Mucosa of rectum (tissue), 2 donors: ENCODE measurements around the gene CDH13.

Source experiments
- H3K27ac ChIP-seq, 2 donors: one replicate each; pipeline ENCODE4 v1.7.0; 2013; ENCODE audit warnings: inconsistent platforms in 2 of 2, low read depth in 2 of 2, low read length in 2 of 2
- H3K27me3 ChIP-seq, 2 donors: one replicate each; pipeline ENCODE4 v1.7.0; 2013; ENCODE audit warnings: low read length in 2 of 2; ENCODE audit not compliant: control insufficient read depth in 2 of 2, insufficient read depth in 2 of 2
- H3K36me3 ChIP-seq, 2 donors: one replicate each; pipeline ENCODE4 v1.7.0; 2013; ENCODE audit warnings: low read length in 2 of 2; ENCODE audit not compliant: control insufficient read depth in 2 of 2, insufficient read depth in 2 of 2
- H3K4me1 ChIP-seq, 2 donors: one replicate each; pipeline ENCODE4 v1.7.0; 2013; ENCODE audit warnings: low read length in 2 of 2, mild to moderate bottlenecking in 1 of 2; ENCODE audit not compliant: control insufficient read depth in 2 of 2, insufficient read depth in 2 of 2
- H3K4me3 ChIP-seq, 2 donors: one replicate each; pipeline ENCODE4 v1.7.0; 2013; ENCODE audit warnings: low read length in 2 of 2
- H3K9ac ChIP-seq, 2 donors: one replicate each; pipeline ENCODE4 v1.7.0; 2013; ENCODE audit warnings: low read length in 2 of 2, low read depth in 1 of 2, mild to moderate bottlenecking in 1 of 2
- H3K9me3 ChIP-seq, 2 donors: one replicate each; pipeline ENCODE4 v1.7.0; 2013; ENCODE audit warnings: low read length in 2 of 2; ENCODE audit not compliant: control insufficient read depth in 2 of 2
- donor health status: healthy.
- donor health status: Normal muscosa, but diverticular disease.

The CDH13 gene

GRCh38 chr16:83513008-83513755 lies 886.4 kb downstream of the CDH13 start:
- Histone ChIP-seq H3K27me3 (no peaks in the 10 kb centered on the region), H3K27ac (no peak overlapping the region), H3K9me3 (no peaks in the 10 kb centered on the region), H3K4me1 (no peaks in the 10 kb centered on the region), H3K9ac (no peak overlapping the region), H3K4me3 (no peak overlapping the region), H3K36me3 (no peaks in the 10 kb centered on the region)

GRCh38 chr16:83515395-83515794 lies 888.6 kb downstream of the CDH13 start:
- no peaks in the 10 kb centered on the region for H3K9me3 ChIP-seq
- no peak overlapping the region for H3K9ac ChIP-seq
- H3K27ac ChIP-seq, result no peak overlapping the region
- H3K27me3 ChIP-seq, result no peaks in the 10 kb centered on the region
- no peaks in the 10 kb centered on the region for H3K4me1 ChIP-seq
- H3K36me3 ChIP-seq, result no peaks in the 10 kb centered on the region
- H3K4me3 ChIP-seq, result no peak overlapping the region

GRCh38 chr16:83516931-83517330 lies 890.2 kb downstream of the CDH13 start:
- Histone ChIP-seq H3K36me3 (no peaks in the 10 kb centered on the region), H3K4me3 (no peak overlapping the region), H3K27ac (no peak overlapping the region), H3K9me3 (no peaks in the 10 kb centered on the region), H3K9ac (no peak overlapping the region), H3K4me1 (no peaks in the 10 kb centered on the region), H3K27me3 (no peaks in the 10 kb centered on the region)

DNA sequence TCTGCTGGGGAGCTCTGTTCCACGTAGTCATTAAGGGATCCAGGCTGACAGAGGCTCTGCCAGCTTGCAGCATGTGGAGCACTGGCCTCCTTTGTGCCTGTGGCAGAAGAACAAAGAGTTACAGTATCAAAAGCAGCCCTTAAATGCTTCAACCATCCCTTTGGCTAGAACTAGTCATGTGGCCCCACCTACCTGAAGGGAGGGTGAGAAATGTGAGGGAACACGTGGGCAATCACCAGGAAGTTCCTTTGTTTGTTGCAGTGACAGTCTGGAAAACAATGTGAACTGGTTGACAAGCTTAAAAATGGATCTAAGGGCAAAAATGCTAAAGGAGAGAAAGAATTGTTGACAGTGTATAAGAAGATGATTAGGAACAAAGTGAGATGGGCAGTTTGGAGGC lies 890.6 kb downstream of the CDH13 start:
- no peaks in the 10 kb centered on the region for H3K27me3 ChIP-seq
- no peaks in the 10 kb centered on the region for H3K9me3 ChIP-seq
- H3K27ac ChIP-seq, result no peak overlapping the region
- H3K4me3 ChIP-seq, result no peak overlapping the region
- H3K4me1 ChIP-seq, result no peaks in the 10 kb centered on the region
- no peaks in the 10 kb centered on the region for H3K36me3 ChIP-seq
- no peak overlapping the region for H3K9ac ChIP-seq

DNA sequence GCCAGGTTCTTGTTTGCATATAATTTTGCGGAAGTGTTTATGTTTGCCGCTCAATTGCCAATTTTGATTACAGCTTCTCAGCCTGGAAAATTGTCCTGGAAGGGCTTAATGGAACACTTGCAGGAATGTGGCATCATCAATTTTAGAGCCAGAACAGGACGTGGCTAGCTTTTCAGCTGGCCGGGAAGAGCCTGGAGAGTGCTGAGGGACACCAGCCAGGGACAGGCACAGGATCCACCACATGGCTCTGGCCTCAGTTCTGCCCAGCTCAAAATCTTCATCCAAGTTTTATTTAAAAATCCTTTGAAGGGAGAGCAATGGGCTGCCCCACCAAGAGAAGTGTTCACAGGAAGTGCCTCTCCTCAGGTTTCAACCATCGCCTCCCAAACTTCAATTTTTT lies 893.8 kb downstream of the CDH13 start:
- Histone ChIP-seq H3K36me3 (no peaks in the 10 kb centered on the region), H3K9me3 (no peaks in the 10 kb centered on the region), H3K9ac (no peak overlapping the region), H3K27me3 (no peaks in the 10 kb centered on the region), H3K4me3 (no peak overlapping the region), H3K27ac (no peak overlapping the region), H3K4me1 (no peaks in the 10 kb centered on the region)

DNA sequence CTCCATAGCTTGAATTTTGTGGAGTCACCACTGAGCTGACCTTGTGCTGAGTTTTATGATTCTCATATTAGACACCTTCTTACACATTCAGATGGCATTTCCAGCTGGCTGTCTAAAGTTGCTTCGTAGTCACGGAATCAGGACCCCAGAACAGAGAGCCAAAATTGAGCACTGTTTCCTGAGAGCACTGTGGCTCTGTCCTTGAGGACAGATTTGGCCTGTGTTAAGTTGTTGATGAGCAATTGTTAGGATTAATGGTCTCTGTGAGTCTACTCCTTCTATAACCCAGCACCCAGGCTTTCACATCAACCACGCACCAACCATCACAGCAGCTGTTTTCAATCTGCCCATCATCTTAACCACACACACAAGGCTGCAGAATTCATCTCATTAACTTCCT lies 903.5 kb downstream of the CDH13 start:
- no peak overlapping the region for H3K9ac ChIP-seq
- no peaks in the 10 kb centered on the region for H3K36me3 ChIP-seq
- H3K9me3 ChIP-seq, result no peaks in the 10 kb centered on the region
- H3K27ac ChIP-seq, result no peak overlapping the region
- no peaks in the 10 kb centered on the region for H3K4me1 ChIP-seq
- no peak overlapping the region for H3K4me3 ChIP-seq
- no peaks in the 10 kb centered on the region for H3K27me3 ChIP-seq

- H3K36me3 ChIP-seq, result no peaks in the 10 kb centered on the region
- no peaks in the 10 kb centered on the region for H3K4me1 ChIP-seq
- no peaks in the 10 kb centered on the region for H3K27me3 ChIP-seq
- no peak overlapping the region for H3K4me3 ChIP-seq
- no peak overlapping the region for H3K27ac ChIP-seq
- no peaks in the 10 kb centered on the region for H3K9me3 ChIP-seq
- H3K9ac ChIP-seq, result no peak overlapping the region
Observed at GRCh38 chr16:83532634-83533033, 905.9 kb downstream of the CDH13 start.

- H3K36me3 ChIP-seq, result no peaks in the 10 kb centered on the region
- no peak overlapping the region for H3K4me3 ChIP-seq
- H3K9me3 ChIP-seq, result no peaks in the 10 kb centered on the region
- no peak overlapping the region for H3K27ac ChIP-seq
- H3K27me3 ChIP-seq, result no peaks in the 10 kb centered on the region
- no peaks in the 10 kb centered on the region for H3K4me1 ChIP-seq
- H3K9ac ChIP-seq, result no peak overlapping the region
Observed at GRCh38 chr16:83533193-83533592, 906.4 kb downstream of the CDH13 start.

GRCh38 chr16:83538707-83539106 lies 911.9 kb downstream of the CDH13 start:
- Histone ChIP-seq H3K27ac (no peak overlapping the region), H3K9me3 (no peaks in the 10 kb centered on the region)

GRCh38 chr16:83539736-83540490 lies 913.1 kb downstream of the CDH13 start:
- no peaks in the 10 kb centered on the region for H3K27me3 ChIP-seq
- H3K36me3 ChIP-seq, result no peaks in the 10 kb centered on the region
- H3K4me3 ChIP-seq, result no peak overlapping the region
- H3K27ac ChIP-seq, result no peak overlapping the region
- H3K9ac ChIP-seq, result no peak overlapping the region
- no peaks in the 10 kb centered on the region for H3K9me3 ChIP-seq
- H3K4me1 ChIP-seq, result no peaks in the 10 kb centered on the region

More at GRCh38 chr16:83538707-83539106, 911.9 kb downstream of the CDH13 start:
- Histone ChIP-seq H3K4me1 (no peaks in the 10 kb centered on the region), H3K27me3 (no peaks in the 10 kb centered on the region), H3K9ac (no peak overlapping the region), H3K36me3 (no peaks in the 10 kb centered on the region), H3K4me3 (no peak overlapping the region)
